Body of pancreas (tissue), 4 donors: Measurements from ENCODE around the gene LINC00632.

ENCODE experiments used
- CTCF ChIP-seq, 7 experiments: fragments of 450-650 bp in 4 of 7; fragments of 200-600 bp in 3 of 7; sonication (generic) in 3 of 7; IDR thresholded peaks; one replicate each; pipeline ENCODE4 v1.5.1; 2016 to 2019; ENCODE audit warnings: antibody characterized with exemption in 7 of 7
- POLR2A ChIP-seq, 3 donors: fragments of 450-650 bp; IDR thresholded peaks; one replicate each; pipeline ENCODE4 v1.6.1; 2016; ENCODE audit warnings: antibody characterized with exemption in 3 of 3, mild to moderate bottlenecking in 2 of 3

- no peak for TF ChIP-seq POLR2A (IDR thresholded peaks at IDR 0.05)
- no peak for TF ChIP-seq CTCF (IDR thresholded peaks at IDR 0.05)
Observed at GRCh38 chrX:140794642-140795041, 85.1 kb downstream of the LINC00632 start.
